Right cardiac atrium (tissue), 5 donors: ENCODE data around the gene DGKD. TPM values are rescaled to one million over a fixed set of nuclear protein-coding genes. Genes with fewer than 3 reads are reported as not detected.

Source experiments
- ATAC-seq, 2 donors: fragments of 200-7000 bp; cut with Tn5 transposase; one replicate each; pipeline versions ENCODE4 v1.8.0 to v1.9.1; 2020; ENCODE audit warnings: moderate library complexity in 2 of 2, mild to moderate bottlenecking in 1 of 2
- DNase-seq, 3 donors: peaks; one replicate each; pipeline ENCODE4 v3.0.0-alpha.2; 2020
- H3K27ac ChIP-seq: one replicate; pipeline ENCODE4 v1.5.1; 2013; ENCODE audit warnings: mild to moderate bottlenecking, low read length, control low read depth, moderate library complexity
- H3K27me3 ChIP-seq: one replicate; pipeline ENCODE4 v1.6.1; 2013; ENCODE audit not compliant: control insufficient read depth, insufficient read depth
- H3K4me1 ChIP-seq: one replicate; pipeline ENCODE4 v1.6.1; 2013; ENCODE audit warnings: low read length; ENCODE audit not compliant: control insufficient read depth, insufficient read depth
- H3K4me3 ChIP-seq: one replicate; pipeline ENCODE4 v1.5.1; 2013; ENCODE audit warnings: low read length, control low read depth
- H3K9me3 ChIP-seq: one replicate; pipeline ENCODE4 v1.6.1; 2013; ENCODE audit warnings: low read length; ENCODE audit not compliant: control insufficient read depth
- WGBS: extraction: QIAGEN DNeasy Blood & Tissue Kit; methylation state at CpG from one replicate; pipeline ENCODE4 v1.1.7; 2013; 5-methylcytosine and 5-hydroxymethylcytosine counted together
- intact Hi-C, 4 donors: fragments of 100-400 bp; cut with DNase I; formaldehyde crosslinking; loops; one replicate each; pipeline versions ENCODE4 v1.11.0 to v1.14.0; 2022 to 2023
- polyA plus RNA-seq: library from polyadenylated mRNA; stranded (reverse); fragments of 200-250 nt; gene quantifications from one replicate; pipeline ENCODE4 v1.2.3, GENCODE V29; 2013
- total RNA-seq, 4 donors: library from RNA; stranded (reverse); fragmentation: NEBNext Ultra II Directional; extraction: Animal tissue kit (Norgen Biotek cat#: 25700); gene quantifications; one replicate each; pipeline ENCODE4 v1.2.1, GENCODE V29; 2021
- donor health status: healthy with polysubstance abuse.
- donor health status: DM: no; HTN: yes; CAD: no.
- donor health status: DM: no; HTN: no; CAD: no.
- donor health status: DM: no; HTN: yes; CAD: no; lungs with severe emphysema.
- donor health status: DM: yes; HTN: yes; CAD: no.

The DGKD gene
- total and polyA plus RNA-seq, 5 donors, result 17.9 to 44.9 (median 34.5) TPM

DNA sequence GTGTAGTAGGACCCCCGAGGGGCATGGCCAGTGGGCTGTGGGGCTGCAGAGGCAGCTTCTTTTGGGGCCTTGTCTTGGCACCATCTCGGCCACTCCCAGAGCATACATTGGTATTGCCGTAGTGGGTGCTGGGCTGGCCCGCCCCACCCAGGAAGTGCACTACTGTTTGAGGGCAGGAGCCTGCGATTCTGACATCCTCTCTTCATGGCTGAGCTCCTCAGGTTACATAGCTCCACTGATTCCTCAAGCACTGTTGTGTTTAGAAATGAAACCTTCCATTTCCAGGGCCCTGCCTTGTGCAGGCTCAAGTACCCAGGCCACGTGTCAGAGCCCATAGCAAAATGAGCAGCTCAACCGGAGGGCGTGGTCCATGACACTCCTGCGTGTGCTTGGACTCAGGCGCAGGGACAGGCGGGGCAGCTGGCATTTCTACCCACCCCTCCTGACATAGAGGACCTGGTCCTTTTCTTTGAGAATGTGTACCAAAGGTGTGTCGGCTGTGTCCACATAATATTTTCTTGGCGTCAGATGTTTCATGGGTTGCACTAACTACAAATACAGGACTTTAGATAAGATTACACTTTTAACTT lies 67.9 kb downstream of the DGKD start:
- intact Hi-C loops, result no loop called here
- 74% methylated on average over 13 of the region's 13 CpGs for WGBS
- H3K9me3 ChIP-seq, result no peaks in the 10 kb centered on the region
- no peak overlapping the region for H3K4me3 ChIP-seq
- no peaks in the 10 kb centered on the region for H3K27me3 ChIP-seq
- no peak overlapping the region for H3K27ac ChIP-seq
- DNase-seq, result no peak
- peak in 1 of 2 donors; percentile 22 for ATAC-seq
- H3K4me1 ChIP-seq, result peaks cover 11% of the 10 kb centered on the region

DNA sequence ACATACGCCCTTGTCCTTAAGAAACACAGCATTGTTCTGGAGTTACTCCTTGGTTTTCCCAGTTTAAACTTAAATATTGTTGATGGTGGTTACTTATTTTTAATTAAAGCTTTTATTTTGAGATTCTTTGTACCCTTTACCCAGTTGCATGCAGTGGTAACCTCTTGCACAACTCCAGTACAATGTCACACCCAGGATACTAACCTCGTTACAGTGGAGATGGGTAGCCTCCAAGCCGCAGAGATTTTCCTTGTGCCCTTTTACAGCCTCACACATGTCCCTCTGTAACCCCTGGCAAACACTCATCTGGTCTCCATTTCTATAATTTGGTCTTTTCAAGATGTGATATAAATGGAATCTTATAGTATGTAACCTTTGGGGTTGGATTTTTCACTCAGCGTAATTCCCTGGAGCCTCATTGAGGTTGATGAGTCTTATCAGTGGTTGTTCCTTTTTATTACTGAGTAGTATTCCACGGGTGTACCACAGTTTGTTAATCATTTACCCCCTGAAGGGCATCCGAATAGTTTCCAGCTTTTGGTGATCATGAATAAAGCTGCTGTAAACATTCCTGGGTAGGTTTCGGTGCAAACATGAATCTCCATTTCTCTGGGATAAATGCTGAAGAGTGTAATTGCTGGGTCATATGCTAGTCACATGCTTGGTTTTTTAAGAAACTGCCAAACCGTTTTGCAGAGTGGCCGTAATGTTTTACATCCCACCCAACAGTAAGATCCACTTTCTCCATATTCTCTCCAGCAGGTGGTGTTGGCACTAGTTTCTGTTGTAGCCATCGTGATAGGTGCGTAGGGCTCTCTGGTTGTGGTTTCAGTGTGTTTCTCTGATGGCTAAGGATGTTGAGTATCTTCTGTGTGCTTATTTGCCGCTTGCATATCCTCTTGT lies 68.6 kb downstream of the DGKD start:
- Histone ChIP-seq H3K27me3 (no peaks in the 10 kb centered on the region), H3K4me3 (no peak overlapping the region), H3K4me1 (peaks cover 11% of the 10 kb centered on the region), H3K27ac (no peak overlapping the region), H3K9me3 (no peaks in the 10 kb centered on the region)
- no peak for DNase-seq
- ATAC-seq, result no peak
- WGBS, result 92% methylated on average over 12 of the region's 12 CpGs
- intact Hi-C loops, result no loop called here

DNA sequence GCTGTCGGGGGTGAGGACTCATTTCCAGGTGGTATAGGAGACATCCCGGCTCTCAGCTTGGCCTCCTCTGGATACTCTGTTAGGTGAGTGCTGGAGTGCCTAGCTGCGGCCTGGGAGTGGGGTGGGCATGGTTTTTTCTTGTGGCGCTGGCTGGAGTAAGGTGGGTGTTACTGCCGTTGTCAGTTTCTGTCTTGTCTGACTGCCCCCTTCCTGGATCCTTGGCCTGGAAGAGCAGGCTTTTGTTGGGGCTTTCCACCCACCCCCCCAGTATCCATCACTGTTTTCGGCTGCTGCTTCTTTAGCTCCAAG lies 69.2 kb downstream of the DGKD start:
- DNase-seq, result no peak
- no peak for ATAC-seq
- peaks cover 13% of the 10 kb centered on the region for H3K4me1 ChIP-seq
- peak overlapping the region; percentile 25 for H3K27ac ChIP-seq
- no peaks in the 10 kb centered on the region for H3K27me3 ChIP-seq
- H3K4me3 ChIP-seq, result no peak overlapping the region
- intact Hi-C loops, result no loop called here
- no peaks in the 10 kb centered on the region for H3K9me3 ChIP-seq
- 96% methylated on average over 6 of the region's 6 CpGs for WGBS

DNA sequence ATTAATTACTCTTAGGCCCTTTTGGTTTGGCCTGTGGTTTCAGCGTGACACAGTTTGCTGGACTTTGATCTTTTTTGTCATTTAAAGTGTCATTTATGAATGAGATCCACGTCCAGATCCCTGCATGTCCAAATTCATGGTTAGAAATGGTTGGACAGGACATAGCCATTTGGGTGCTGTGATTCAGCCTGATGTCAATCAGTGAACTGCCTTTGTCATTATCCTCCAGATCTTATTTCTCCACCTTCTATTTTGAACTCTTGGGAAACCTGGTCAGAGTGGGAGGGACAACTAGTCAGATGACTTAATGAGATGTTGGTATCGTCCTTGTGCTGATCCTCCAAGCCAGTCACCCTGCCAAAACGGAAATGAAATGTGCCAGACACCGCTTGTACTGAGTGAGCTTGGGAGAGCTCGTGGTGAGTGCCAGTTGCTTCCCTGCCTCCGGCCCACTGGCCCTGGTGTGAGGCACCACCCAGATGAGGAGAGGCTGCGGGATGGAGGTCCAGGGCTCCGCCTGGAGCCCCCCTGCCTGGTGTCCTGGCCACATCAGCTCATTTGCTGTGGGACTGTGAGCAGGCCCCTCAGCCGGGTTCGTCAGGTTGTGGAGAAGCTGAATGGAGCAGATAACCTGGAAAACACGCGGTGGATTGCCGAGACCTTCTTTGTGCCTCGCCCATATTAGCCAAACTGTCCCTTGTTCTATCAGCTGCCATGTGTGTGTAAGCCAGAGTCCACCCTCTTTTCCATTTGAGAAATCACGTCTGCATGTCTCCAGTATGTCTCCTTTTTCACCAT lies 70.1 kb downstream of the DGKD start:
- Histone ChIP-seq H3K27ac (peak overlapping the region; percentile 25), H3K9me3 (no peaks in the 10 kb centered on the region), H3K27me3 (no peaks in the 10 kb centered on the region), H3K4me3 (no peak overlapping the region), H3K4me1 (peaks cover 16% of the 10 kb centered on the region)
- intact Hi-C loops, result no loop called here
- DNase-seq (peak; percentile 53 to 79 (median 77)), ATAC-seq (peak; percentile 73 to 81)
- 70% methylated on average over 16 of the region's 16 CpGs for WGBS

DNA sequence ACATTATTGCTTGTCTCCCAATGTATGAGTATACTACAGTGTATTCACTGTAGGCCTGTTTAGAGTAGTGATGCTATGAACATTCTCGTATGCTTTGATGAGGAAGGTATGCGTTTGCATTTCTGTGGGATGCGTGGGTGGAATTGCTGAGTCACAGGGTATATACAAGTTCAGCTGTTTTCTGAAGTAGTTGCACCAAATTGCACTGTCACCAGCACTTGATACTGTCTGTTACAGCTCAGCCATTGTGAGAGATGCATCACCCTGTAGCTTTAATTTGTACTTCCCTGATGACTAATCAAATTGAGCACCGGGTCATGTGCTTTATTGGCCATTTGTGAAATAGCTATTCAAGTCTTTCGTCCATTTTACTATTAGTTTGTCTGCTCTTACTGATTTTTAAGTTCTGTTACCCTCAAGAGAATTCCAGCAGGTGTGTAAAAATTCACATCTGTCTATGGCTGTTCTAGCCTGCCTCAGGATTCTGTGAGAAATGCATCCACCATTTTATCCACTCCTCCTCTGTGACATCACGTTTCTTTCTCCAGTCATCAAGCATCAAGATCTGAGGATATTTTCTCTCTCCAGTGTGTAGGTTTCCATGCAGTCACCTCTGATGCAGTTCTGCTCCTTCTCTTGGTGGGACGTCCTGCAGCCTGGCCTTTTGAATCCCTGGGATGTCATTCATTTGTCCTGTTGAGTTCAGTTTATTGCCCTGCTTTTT lies 72.5 kb downstream of the DGKD start:
- no peak overlapping the region for H3K27ac ChIP-seq
- DNase-seq, result no peak
- H3K9me3 ChIP-seq, result no peaks in the 10 kb centered on the region
- intact Hi-C loops, result no loop called here
- H3K4me1 ChIP-seq, result peaks cover 13% of the 10 kb centered on the region
- H3K27me3 ChIP-seq, result no peaks in the 10 kb centered on the region
- WGBS, result 87% methylated on average over 7 of the region's 7 CpGs
- no peak for ATAC-seq
- H3K4me3 ChIP-seq, result no peak overlapping the region

DNA sequence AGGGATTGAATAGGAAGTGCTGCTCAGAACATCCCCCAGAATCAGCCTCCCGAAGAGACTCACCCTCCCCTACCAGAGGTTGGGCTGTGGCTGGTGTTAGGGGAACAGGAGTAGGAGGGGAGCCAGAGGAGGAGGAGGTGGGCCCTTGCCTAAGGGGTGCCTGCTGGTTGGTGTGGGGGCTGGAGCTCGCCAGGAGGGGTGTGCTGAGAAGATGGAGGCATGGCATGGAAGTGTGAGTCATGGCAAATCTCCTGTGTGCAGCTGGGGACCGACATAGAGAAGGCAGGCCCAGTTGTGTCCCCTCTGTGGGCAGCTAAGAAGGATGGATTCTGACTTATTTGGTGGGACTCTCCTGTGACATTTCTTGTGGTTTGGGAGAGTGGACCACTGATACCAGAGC lies 73.7 kb downstream of the DGKD start:
- peak in 1 of 2 donors; percentile 14 for ATAC-seq

DNA sequence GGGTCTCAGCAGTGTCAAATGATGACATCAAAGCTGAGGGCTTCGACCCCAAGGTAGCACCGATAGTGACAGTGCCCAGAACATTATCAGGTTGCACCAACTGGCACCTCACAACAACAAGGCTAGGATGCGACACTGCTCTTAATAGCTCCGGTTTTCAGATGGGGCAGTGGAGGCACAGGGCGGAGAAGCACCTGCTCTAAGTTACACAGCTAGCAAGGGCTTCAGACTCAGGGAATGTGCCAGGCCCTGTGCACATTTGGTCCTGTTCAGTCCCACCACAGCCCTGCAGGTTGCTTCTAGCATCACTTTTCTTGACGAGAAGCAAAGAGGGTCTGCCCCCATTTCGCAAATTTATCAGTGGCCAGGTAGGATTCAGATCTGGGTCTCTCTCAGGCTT lies 74.1 kb downstream of the DGKD start:
- H3K27me3 ChIP-seq, result no peaks in the 10 kb centered on the region
- peak overlapping the region; percentile 42 for H3K27ac ChIP-seq
- H3K4me1 ChIP-seq, result peaks cover 8% of the 10 kb centered on the region
- H3K9me3 ChIP-seq, result no peaks in the 10 kb centered on the region
- WGBS, result 92% methylated on average over 7 of the region's 7 CpGs
- intact Hi-C loops, result no loop called here
- no peak overlapping the region for H3K4me3 ChIP-seq
- ATAC-seq, result no peak
- DNase-seq, result no peak

More for the DNA sequence above, 73.7 kb downstream of the DGKD start:
- H3K9me3 ChIP-seq, result no peaks in the 10 kb centered on the region
- peak overlapping the region; percentile 42 for H3K27ac ChIP-seq
- no peak overlapping the region for H3K4me3 ChIP-seq
- peaks cover 8% of the 10 kb centered on the region for H3K4me1 ChIP-seq
- intact Hi-C loops, result no loop called here
- no peak for DNase-seq
- 73% methylated on average over 3 of the region's 3 CpGs for WGBS
- H3K27me3 ChIP-seq, result no peaks in the 10 kb centered on the region

DNA sequence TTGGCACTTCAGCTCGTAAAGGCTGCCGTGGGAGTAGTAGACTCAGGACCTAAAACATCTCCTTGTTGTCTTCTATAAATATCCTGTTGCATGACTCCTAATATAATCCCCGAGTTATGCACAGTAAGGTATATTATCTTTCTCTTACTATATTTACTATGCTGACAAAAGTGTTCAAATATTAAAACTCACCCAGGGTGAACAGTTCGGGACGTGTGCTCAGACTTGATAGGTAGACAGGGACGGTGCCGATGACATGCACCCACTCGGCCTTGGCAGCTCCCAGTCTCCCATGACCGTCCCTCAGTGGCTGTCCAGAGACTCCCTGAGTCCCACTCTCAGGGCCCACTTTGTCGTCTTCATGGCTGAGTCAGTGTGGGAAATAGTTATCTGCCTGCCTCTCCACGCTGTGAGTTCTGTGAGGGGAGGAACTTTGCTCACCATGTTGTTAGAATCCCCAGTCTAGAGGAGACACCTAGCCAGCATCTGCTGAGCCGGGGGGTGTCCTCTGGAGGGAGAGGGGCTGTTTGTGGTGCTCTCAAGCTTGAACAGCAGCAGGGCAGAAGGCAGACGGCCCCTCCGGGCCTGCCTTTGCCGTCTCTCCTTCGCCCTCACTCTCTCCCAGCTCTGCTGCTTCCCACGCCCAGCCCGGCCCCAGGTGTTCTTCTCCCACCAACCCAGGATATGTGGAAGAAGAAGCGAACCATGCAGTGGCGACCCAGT lies 75.0 kb downstream of the DGKD start:
- Histone ChIP-seq H3K27ac (peak overlapping the region; percentile 83), H3K27me3 (no peaks in the 10 kb centered on the region), H3K4me3 (no peak overlapping the region), H3K4me1 (peaks cover 8% of the 10 kb centered on the region), H3K9me3 (no peaks in the 10 kb centered on the region)
- DNase-seq (no peak), ATAC-seq (peak; percentile 65 to 73)
- WGBS, result 69% methylated on average over 20 of the region's 20 CpGs
- intact Hi-C loops, result no loop called here

DNA sequence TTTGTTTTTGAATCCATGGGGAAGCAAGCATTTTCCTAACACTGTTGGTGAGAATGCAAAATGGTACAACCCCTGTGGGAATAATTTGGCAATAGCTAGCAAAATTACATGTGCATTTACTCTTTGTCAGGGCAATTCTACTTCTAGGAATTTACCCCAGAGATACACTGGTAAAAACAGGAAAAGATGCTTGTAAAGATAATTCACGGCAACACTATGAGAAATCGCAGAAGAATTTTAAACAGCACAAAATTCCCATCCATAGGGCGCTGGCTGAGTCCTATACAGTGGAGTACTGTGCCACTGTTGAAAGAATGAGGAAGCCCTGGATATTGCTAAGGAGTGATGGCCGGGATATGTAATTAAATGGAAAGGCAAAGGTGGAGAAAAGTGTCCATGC lies 75.8 kb downstream of the DGKD start:
- intact Hi-C loops, result no loop called here
- Histone ChIP-seq H3K27ac (peak overlapping the region; percentile 44), H3K27me3 (no peaks in the 10 kb centered on the region), H3K4me1 (peaks cover 8% of the 10 kb centered on the region), H3K4me3 (no peak overlapping the region), H3K9me3 (no peaks in the 10 kb centered on the region)
- ATAC-seq (no peak), DNase-seq (no peak)
- WGBS, result 50% methylated on average over 4 of the region's 4 CpGs

DNA sequence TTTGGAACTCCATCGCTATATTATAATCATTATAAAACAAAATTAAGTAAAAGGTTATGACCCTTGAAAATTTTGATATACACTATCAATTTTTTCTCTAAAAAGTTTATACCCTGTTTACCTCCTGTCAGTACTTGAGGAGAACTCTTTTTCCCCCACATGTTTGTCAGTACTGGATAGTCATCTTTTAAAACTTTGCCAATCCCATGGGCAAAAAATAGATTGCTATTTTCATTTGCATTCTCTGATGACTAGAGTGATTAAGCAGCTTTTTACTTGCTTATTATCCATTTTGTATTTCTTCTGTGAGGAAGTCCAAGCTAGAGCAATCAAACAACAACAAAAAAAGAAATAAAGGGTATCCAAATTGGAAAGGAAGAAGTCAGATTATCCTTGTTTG lies 76.4 kb downstream of the DGKD start:
- Histone ChIP-seq H3K4me1 (peaks cover 8% of the 10 kb centered on the region), H3K9me3 (no peaks in the 10 kb centered on the region), H3K4me3 (no peak overlapping the region), H3K27ac (no peak overlapping the region), H3K27me3 (no peaks in the 10 kb centered on the region)
- DNase-seq (no peak), ATAC-seq (no peak)
- WGBS, result 89% methylated on average over 1 of the region's 1 CpG
- intact Hi-C loops, result no loop called here
